Mesodermal cell (in vitro differentiated cells): ENCODE data around the gene MTHFD2.
"Not testable (repeated sequence)": the region's sequence is repeated elsewhere in the genome, so short reads cannot be mapped to it uniquely, and the experiment has no call there.

Source experiments
- H3K27ac ChIP-seq: 2 replicates; pipeline ENCODE4 v1.7.0; 2013; ENCODE audit warnings: mild to moderate bottlenecking, low read depth, low read length, moderate library complexity; ENCODE audit not compliant: severe bottlenecking
- H3K36me3 ChIP-seq: 2 replicates; pipeline ENCODE4 v1.7.1; 2013; ENCODE audit warnings: mild to moderate bottlenecking, low read length, moderate library complexity; ENCODE audit not compliant: control insufficient read depth, insufficient read depth
- H3K4me1 ChIP-seq: one replicate; pipeline ENCODE4 v1.7.1; 2013; ENCODE audit warnings: mild to moderate bottlenecking, low read length; ENCODE audit not compliant: insufficient read depth, control insufficient read depth, poor library complexity, severe bottlenecking
- H3K4me3 ChIP-seq: 2 replicates; pipeline ENCODE4 v1.7.0; 2013; ENCODE audit warnings: low read length, control low read depth, mild to moderate bottlenecking; ENCODE audit not compliant: insufficient read depth, poor library complexity, severe bottlenecking; ENCODE audit errors: extremely low read depth
- H3K9me3 ChIP-seq: 2 replicates; pipeline ENCODE4 v1.7.1; 2013; ENCODE audit warnings: mild to moderate bottlenecking, low read length, moderate library complexity; ENCODE audit not compliant: control insufficient read depth
- WGBS, 2 experiments: methylation state at CpG; one replicate each; pipeline ENCODE4 v1.1.5; 2013; ENCODE audit warnings: missing lambda C conversion rate in 2 of 2; ENCODE audit not compliant: insufficient coverage in 2 of 2; 5-methylcytosine and 5-hydroxymethylcytosine counted together

Gene MTHFD2

GRCh38 chr2:74178211-74179062 is 20.0 kb upstream of the MTHFD2 start, which contains the start of gene MOB1A:
Gene MOB1A (minus strand): TSS chr2:74178879. CDS start chr2:74178674, 205 bp downstream.
- Histone ChIP-seq H3K4me1 (no peaks in the 10 kb centered on the region), H3K9me3 (no peaks in the 10 kb centered on the region), H3K27ac (peak within 1 kb of the TSS; percentile 96), H3K36me3 (peaks cover 25% of the 10 kb centered on the region), H3K4me3 (peak within 1 kb of the TSS; percentile 71)
- 0% methylated on average over 43 to 72 of the region's 84 CpGs for WGBS, 2 experiments

GRCh38 chr2:74179063-74179865 is 19.2 kb upstream of the MTHFD2 start:
- Histone ChIP-seq H3K4me3 (peak overlapping the region; percentile 71), H3K36me3 (peaks cover 23% of the 10 kb centered on the region), H3K27ac (no peak overlapping the region), H3K4me1 (no peaks in the 10 kb centered on the region), H3K9me3 (no peaks in the 10 kb centered on the region)
- WGBS, 2 experiments = 72 to 86% methylated on average over 8 to 17 of the region's 25 CpGs

- H3K4me3 ChIP-seq = no peak overlapping the region
- H3K4me1 ChIP-seq = no peaks in the 10 kb centered on the region
- peaks cover 4% of the 10 kb centered on the region for H3K36me3 ChIP-seq
- 85 to 95% methylated on average over 4 of the region's 7 CpGs for WGBS, 2 experiments
- no peak overlapping the region for H3K27ac ChIP-seq
- no peaks in the 10 kb centered on the region for H3K9me3 ChIP-seq
Measured at GRCh38 chr2:74181739-74182138, 16.7 kb upstream of the MTHFD2 start.

- Histone ChIP-seq H3K4me1 (peaks cover 6% of the 10 kb centered on the region), H3K36me3 (no peaks in the 10 kb centered on the region), H3K4me3 (no peak overlapping the region), H3K27ac (no peak overlapping the region), H3K9me3 (no peaks in the 10 kb centered on the region)
- 80 to 94% methylated on average over 1 of the region's 2 CpGs for WGBS, 2 experiments
Measured at GRCh38 chr2:74183878-74184277, 14.5 kb upstream of the MTHFD2 start.

GRCh38 chr2:74186038-74186437 is 12.4 kb upstream of the MTHFD2 start:
- no peaks in the 10 kb centered on the region for H3K9me3 ChIP-seq
- no peak overlapping the region for H3K27ac ChIP-seq
- H3K4me3 ChIP-seq = no peak overlapping the region
- H3K36me3 ChIP-seq = no peaks in the 10 kb centered on the region
- peaks cover 6% of the 10 kb centered on the region for H3K4me1 ChIP-seq
- 91 to 95% methylated on average over 5 to 7 of the region's 9 CpGs for WGBS, 2 experiments

GRCh38 chr2:74186706-74187105 is 11.7 kb upstream of the MTHFD2 start:
- not testable (repeated sequence) for H3K36me3 ChIP-seq, H3K4me3 ChIP-seq, H3K4me1 ChIP-seq, H3K27ac ChIP-seq, H3K9me3 ChIP-seq
- 95 to 96% methylated on average over 13 to 14 of the region's 15 CpGs for WGBS, 2 experiments

GRCh38 chr2:74188018-74188601 is 10.3 kb upstream of the MTHFD2 start:
- Histone ChIP-seq H3K27ac (no peak overlapping the region), H3K4me3 (no peak overlapping the region), H3K9me3 (no peaks in the 10 kb centered on the region), H3K36me3 (no peaks in the 10 kb centered on the region), H3K4me1 (peaks cover 6% of the 10 kb centered on the region)
- whole genome bisulfite sequencing, 2 experiments = 81 to 88% methylated on average over 4 to 6 of the region's 6 CpGs

- Histone ChIP-seq H3K4me1 (peaks cover 6% of the 10 kb centered on the region), H3K4me3 (no peak overlapping the region), H3K27ac (no peak overlapping the region), H3K36me3 (no peaks in the 10 kb centered on the region), H3K9me3 (no peaks in the 10 kb centered on the region)
- WGBS, 2 experiments = 83 to 100% methylated on average over 1 of the region's 3 CpGs
Measured at GRCh38 chr2:74188696-74189095, 9.7 kb upstream of the MTHFD2 start.

GRCh38 chr2:74191596-74192380 is 6.6 kb upstream of the MTHFD2 start:
- no peak overlapping the region for H3K27ac ChIP-seq
- H3K9me3 ChIP-seq = no peaks in the 10 kb centered on the region
- no peaks in the 10 kb centered on the region for H3K36me3 ChIP-seq
- H3K4me1 ChIP-seq = peaks cover 6% of the 10 kb centered on the region
- WGBS, 2 experiments = 86 to 89% methylated on average over 6 of the region's 6 CpGs
- H3K4me3 ChIP-seq = no peak overlapping the region

GRCh38 chr2:74194799-74195198 is 3.6 kb upstream of the MTHFD2 start:
- no peaks in the 10 kb centered on the region for H3K36me3 ChIP-seq
- H3K4me1 ChIP-seq = no peaks in the 10 kb centered on the region
- no peaks in the 10 kb centered on the region for H3K9me3 ChIP-seq
- WGBS, 2 experiments = 100% methylated on average over 1 of the region's 1 CpG; no CpG with 5 or more reads in 1 of the 2 experiments
- no peak overlapping the region for H3K4me3 ChIP-seq
- no peak overlapping the region for H3K27ac ChIP-seq
